ENCODE measurements around the gene CRYBA4.
A peak's percentile ranks its signal among the peaks of the same experiment; 100 is the strongest.

Gene CRYBA4

DNA sequence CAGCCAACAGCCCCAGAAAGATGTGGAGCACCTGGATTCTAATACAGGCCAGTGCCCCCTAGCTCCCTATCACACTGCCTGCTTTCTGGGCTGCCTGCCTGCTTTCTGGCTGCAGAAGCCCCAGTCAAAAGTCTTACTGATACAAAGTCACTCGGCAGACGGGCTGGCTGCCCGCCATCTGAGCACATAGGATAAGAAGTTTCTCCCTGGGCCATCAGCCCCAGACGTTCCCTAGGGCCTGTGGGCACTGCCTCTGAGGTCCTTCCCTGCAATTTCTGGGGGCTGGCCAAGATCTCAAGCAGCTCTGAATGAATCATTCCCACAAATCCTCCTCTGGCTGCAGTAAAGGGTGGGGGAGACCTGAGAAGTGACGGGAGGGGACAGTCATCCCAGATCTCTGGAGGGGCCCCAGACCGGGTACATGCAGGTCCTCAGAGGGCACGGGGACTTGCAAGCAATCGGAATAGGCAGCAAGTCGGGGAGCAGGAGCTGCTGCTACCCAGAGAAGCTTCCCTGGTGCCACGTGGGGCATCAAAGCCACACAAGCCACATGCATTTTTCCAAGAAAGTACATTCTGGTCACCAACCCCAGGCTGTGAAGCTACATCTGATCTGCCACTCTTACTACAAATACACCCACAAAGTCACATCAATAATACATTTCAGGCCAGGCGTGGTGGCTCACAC lies 36.5 kb upstream of the CRYBA4 start:
- H3K27ac ChIP-seq (ENCODE audit: low read length), result no peak overlapping the region
- no peaks in the 10 kb centered on the region for H3K9me3 ChIP-seq (ENCODE audit: control insufficient read depth in 1 of 2, low read length in 2 of 2)
- H3K4me3 ChIP-seq (ENCODE audit: low read depth in 1 of 2, low read length in 2 of 2), result no peak overlapping the region
- H3K36me3 ChIP-seq (ENCODE audit: control insufficient read depth in 1 of 2, insufficient read depth in 2 of 2, low read length in 2 of 2), result peaks cover 0 to 3% of the 10 kb centered on the region in 2 donors
- H3K4me1 ChIP-seq (ENCODE audit: control insufficient read depth in 1 of 2, insufficient read depth in 2 of 2, low read length in 2 of 2), result peaks cover 5 to 8% of the 10 kb centered on the region in 2 donors
- H3K27me3 ChIP-seq (ENCODE audit: low read depth, low read length), result no peaks in the 10 kb centered on the region

DNA sequence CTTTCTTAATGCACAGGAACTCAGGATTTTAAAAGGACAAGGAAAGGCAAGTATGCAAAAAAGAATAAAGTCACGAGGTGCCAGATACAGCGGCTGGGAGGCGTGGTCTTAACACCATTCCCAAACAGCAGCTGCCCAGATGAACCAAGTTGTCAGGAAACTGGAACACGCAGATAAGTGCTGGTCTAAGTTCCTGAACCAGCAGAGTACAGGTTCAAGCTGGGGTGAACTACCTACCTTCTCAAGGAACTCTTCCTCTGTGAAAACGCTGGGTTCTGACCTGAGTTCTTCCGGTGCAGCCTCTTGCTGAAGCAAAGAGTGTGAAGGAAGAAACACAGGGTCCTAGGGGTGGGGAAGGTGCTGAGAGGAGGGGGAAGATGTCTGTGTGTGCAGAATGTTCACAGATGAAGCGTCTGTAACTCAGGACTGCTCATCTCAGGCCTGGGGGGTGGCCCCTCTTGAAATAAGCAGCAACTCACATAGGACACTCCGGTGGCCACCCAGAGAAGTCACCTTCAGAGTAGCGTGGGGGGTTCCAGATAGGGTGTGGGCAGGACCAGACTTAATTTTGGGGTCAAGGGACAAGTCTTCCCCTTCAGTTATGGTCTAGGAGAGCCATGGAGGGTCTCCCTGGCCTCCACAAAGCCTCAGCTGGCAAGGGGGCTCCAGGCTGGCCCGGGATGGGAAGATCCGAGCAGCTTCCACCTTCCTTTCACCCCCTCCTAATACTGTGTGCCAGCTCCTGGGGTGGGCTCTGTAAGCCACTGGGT lies 35.0 kb upstream of the CRYBA4 start:
- no peak overlapping the region for H3K27ac ChIP-seq (ENCODE audit: low read length)
- H3K4me3 ChIP-seq (ENCODE audit: low read depth in 1 of 2, low read length in 2 of 2), result no peak overlapping the region
- no peaks in the 10 kb centered on the region for H3K9me3 ChIP-seq (ENCODE audit: control insufficient read depth in 1 of 2, low read length in 2 of 2)
- H3K27me3 ChIP-seq (ENCODE audit: low read depth, low read length), result no peaks in the 10 kb centered on the region
- peaks cover 0 to 3% of the 10 kb centered on the region in 2 donors for H3K36me3 ChIP-seq (ENCODE audit: control insufficient read depth in 1 of 2, insufficient read depth in 2 of 2, low read length in 2 of 2)
- peaks cover 11 to 13% of the 10 kb centered on the region in 2 donors for H3K4me1 ChIP-seq (ENCODE audit: control insufficient read depth in 1 of 2, insufficient read depth in 2 of 2, low read length in 2 of 2)

DNA sequence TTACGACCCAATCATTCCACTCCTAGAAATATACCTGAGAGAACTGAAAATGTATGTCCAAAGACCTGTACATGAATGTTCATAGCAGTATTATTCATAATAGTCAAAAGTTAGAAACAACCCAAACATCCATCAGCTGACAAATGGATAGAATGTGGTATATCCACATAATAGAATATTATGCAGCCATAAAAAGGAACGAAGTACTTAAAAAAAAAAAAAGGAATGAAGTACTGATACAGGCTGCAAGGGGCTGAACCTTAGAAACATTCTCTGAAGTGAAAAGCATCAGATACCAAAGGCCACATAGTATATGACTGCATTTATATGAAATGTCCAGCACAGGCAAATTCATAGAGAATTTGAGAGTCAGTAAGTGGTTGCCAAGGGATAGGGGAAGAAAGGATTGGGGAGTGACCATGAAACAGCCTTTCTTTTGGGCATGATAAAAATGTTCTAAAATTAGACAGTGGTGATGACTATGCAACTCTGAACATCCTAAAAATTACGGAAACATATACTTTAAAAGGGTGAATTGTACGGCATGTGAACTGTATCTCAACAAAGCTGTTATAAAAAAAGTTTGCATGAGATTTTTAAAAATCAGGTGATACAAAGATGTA lies 33.7 kb upstream of the CRYBA4 start:
- H3K27ac ChIP-seq (ENCODE audit: low read length), result no peak overlapping the region
- peaks cover 11 to 21% of the 10 kb centered on the region in 2 donors for H3K4me1 ChIP-seq (ENCODE audit: control insufficient read depth in 1 of 2, insufficient read depth in 2 of 2, low read length in 2 of 2)
- peaks cover 0 to 3% of the 10 kb centered on the region in 2 donors for H3K36me3 ChIP-seq (ENCODE audit: control insufficient read depth in 1 of 2, insufficient read depth in 2 of 2, low read length in 2 of 2)
- H3K4me3 ChIP-seq (ENCODE audit: low read depth in 1 of 2, low read length in 2 of 2), result no peak overlapping the region
- no peaks in the 10 kb centered on the region for H3K9me3 ChIP-seq (ENCODE audit: control insufficient read depth in 1 of 2, low read length in 2 of 2)
- H3K27me3 ChIP-seq (ENCODE audit: low read depth, low read length), result no peaks in the 10 kb centered on the region

DNA sequence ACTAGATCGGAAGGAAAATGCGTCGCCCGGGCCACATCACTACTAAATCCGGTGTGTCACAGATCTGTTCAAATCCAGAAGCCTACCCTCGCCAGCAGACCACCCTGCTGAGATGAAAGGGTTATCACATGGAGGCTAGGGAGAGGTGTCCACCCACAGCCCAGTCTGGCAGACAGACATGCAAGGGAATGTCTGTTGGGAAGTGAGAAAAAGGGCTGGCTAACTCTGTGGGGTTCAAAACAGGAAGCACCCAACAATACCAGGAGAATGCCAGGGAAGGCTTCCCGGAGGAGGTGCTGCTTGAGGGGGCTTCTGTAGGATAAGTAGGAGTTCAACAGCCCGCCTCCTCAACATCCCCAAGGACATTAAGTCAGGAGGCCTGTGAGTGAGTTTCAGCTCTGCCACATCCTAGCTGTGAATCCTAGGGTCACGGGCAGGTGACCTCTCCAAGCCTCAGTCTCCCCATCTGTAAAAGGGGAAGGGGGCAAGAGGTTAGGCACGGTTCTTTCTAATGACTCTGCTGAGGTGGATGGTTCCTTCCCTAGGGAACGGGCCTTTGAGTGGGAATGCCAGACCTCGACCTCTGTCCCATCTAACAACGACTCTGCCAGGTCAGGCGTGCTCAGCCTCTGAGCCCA lies 32.9 kb upstream of the CRYBA4 start:
- H3K4me1 ChIP-seq (ENCODE audit: control insufficient read depth in 1 of 2, insufficient read depth in 2 of 2, low read length in 2 of 2), result peaks cover 11 to 21% of the 10 kb centered on the region in 2 donors
- H3K27ac ChIP-seq (ENCODE audit: low read length), result peak overlapping the region; percentile 45
- peak overlapping the region; percentile 70 to 82 for H3K4me3 ChIP-seq (ENCODE audit: low read depth in 1 of 2, low read length in 2 of 2)
- no peaks in the 10 kb centered on the region for H3K27me3 ChIP-seq (ENCODE audit: low read depth, low read length)
- peaks cover 0 to 3% of the 10 kb centered on the region in 2 donors for H3K36me3 ChIP-seq (ENCODE audit: control insufficient read depth in 1 of 2, insufficient read depth in 2 of 2, low read length in 2 of 2)
- no peaks in the 10 kb centered on the region for H3K9me3 ChIP-seq (ENCODE audit: control insufficient read depth in 1 of 2, low read length in 2 of 2)

DNA sequence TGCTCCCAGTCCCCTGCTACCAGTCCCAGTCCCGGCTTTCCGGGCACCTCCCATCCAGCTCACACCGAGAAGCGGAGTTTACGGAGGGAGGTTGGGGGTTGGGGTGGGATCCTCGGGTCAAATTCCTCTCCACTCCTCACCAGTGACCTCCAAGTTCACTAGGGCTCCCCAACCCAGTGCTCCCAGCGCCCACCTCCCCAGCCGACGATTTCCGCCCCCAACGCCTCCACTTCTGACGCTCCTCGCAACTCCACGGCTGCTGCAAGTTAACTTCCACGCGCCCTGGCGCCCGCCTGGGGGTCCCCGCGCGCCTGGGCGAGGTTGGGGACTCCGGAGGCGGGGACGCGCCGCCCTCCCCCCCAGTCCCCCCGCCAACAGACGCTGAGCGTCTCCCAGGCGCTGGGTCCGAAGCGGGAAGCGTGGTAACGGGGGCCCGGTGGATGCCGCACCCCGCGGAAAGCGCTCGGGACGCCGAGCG lies 32.4 kb upstream of the CRYBA4 start:
- H3K27me3 ChIP-seq (ENCODE audit: low read depth, low read length), result no peaks in the 10 kb centered on the region
- peak overlapping the region; percentile 45 for H3K27ac ChIP-seq (ENCODE audit: low read length)
- H3K4me3 ChIP-seq (ENCODE audit: low read depth in 1 of 2, low read length in 2 of 2), result peak overlapping the region; percentile 70 to 82
- H3K9me3 ChIP-seq (ENCODE audit: control insufficient read depth in 1 of 2, low read length in 2 of 2), result no peaks in the 10 kb centered on the region
- H3K4me1 ChIP-seq (ENCODE audit: control insufficient read depth in 1 of 2, insufficient read depth in 2 of 2, low read length in 2 of 2), result peaks cover 11 to 21% of the 10 kb centered on the region in 2 donors
- H3K36me3 ChIP-seq (ENCODE audit: control insufficient read depth in 1 of 2, insufficient read depth in 2 of 2, low read length in 2 of 2), result no peaks in the 10 kb centered on the region

DNA sequence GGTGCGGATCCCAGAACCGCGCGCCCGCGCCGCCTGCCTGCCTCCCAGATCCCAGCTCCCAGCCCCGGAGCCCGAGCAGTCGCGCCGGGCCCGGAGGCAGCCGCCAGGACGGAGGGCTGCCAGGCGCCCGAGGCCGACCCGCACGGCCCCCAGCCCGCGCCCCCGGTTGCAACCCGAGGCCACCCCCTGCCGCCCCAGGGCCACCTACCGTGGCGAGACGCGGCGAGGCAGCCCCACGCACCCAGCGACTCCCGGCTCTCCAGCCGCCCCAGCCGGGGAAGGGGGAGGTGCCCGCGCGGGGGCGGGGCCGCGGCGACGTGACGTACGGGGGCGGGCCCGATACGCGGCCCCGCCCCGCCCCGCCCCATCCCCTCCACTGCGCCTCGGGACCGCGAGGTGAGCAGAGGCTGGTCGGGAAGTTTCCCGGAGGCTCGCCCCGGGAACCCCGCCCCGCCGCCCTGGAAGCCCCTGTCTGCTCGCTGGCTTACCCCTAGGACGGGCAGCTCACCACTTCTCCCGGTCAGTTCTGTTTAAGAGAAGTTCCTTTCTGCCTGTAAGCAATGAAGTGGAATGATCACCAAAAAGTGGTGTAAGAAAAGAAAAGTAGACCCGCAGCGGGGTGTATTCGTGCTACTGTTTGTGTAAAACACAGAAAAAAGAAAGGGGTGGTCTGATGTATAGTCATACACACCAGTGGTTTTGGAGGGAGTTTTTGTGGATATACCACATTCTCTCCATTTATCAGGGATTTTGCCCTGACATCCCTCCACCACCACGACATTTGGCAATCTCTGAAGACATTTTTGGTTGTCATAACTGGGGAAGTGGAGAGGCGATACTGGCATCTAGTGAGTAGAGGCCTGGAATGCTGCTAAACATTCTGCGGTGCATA lies 31.7 kb upstream of the CRYBA4 start, which contains the start of gene TPST2:
TPST2 (minus strand) TSS at position 288 of the 892 bp plus-strand sequence. CDS start 48,502 bp downstream, outside the sequence.
- Histone ChIP-seq H3K27me3 (ENCODE audit: low read depth, low read length) (no peaks in the 10 kb centered on the region), H3K9me3 (ENCODE audit: control insufficient read depth in 1 of 2, low read length in 2 of 2) (no peaks in the 10 kb centered on the region), H3K4me1 (ENCODE audit: control insufficient read depth in 1 of 2, insufficient read depth in 2 of 2, low read length in 2 of 2) (peaks cover 11 to 21% of the 10 kb centered on the region in 2 donors), H3K4me3 (ENCODE audit: low read depth in 1 of 2, low read length in 2 of 2) (peak within 1 kb of the TSS; percentile 82 to 86), H3K36me3 (ENCODE audit: control insufficient read depth in 1 of 2, insufficient read depth in 2 of 2, low read length in 2 of 2) (no peaks in the 10 kb centered on the region), H3K27ac (ENCODE audit: low read length) (peak within 1 kb of the TSS; percentile 53)

DNA sequence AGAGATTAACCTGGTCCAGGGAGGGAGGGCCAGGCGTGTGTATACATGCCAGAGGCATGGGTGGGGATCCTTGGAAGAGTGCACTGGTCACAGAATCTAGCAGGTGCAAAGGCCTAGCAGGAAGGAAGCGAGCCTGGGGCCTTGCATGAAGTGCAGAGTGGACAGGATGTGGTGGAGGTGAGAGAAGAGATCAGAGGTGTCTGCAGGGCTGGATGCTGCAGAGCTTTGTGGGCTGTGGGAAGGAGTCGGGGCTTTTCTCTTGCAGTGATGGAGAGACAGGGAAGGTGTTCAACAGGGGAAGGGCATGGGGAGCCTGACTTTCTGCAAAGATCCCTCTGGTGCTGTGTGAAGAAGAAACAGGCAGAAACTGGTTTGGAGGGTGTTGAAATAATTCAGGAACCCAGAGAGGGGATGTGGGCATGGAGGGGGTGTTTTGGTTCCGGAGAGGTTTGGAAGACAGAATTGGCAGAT lies 29.3 kb upstream of the CRYBA4 start:
- peaks cover 11 to 18% of the 10 kb centered on the region in 2 donors for H3K4me1 ChIP-seq (ENCODE audit: control insufficient read depth in 1 of 2, insufficient read depth in 2 of 2, low read length in 2 of 2)
- H3K4me3 ChIP-seq (ENCODE audit: low read depth in 1 of 2, low read length in 2 of 2), result no peak overlapping the region
- no peaks in the 10 kb centered on the region for H3K9me3 ChIP-seq (ENCODE audit: control insufficient read depth in 1 of 2, low read length in 2 of 2)
- H3K36me3 ChIP-seq (ENCODE audit: control insufficient read depth in 1 of 2, insufficient read depth in 2 of 2, low read length in 2 of 2), result no peaks in the 10 kb centered on the region
- no peak overlapping the region for H3K27ac ChIP-seq (ENCODE audit: low read length)
- H3K27me3 ChIP-seq (ENCODE audit: low read depth, low read length), result no peaks in the 10 kb centered on the region

DNA sequence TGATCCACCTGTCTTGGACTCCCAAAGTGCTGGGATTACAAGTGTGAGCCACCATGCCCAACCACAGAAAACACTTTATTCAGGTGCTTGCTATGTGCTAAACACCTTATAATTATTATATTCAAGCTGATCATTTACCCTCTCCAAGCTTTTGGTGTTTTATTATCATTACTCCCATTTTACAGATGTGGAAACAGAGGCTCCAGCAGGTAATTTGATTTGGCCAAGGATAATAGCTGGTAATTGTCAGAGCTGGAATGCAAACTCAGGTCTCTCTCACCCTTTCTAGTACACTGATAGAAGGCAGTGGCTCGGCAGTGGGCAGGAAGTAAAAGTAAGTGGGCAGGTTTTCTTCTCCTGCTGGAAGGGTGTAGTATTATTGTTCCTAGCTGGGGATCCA lies 28.0 kb upstream of the CRYBA4 start:
- H3K4me3 ChIP-seq (ENCODE audit: low read depth in 1 of 2, low read length in 2 of 2), result no peak overlapping the region
- H3K4me1 ChIP-seq (ENCODE audit: control insufficient read depth in 1 of 2, insufficient read depth in 2 of 2, low read length in 2 of 2), result peaks cover 11 to 15% of the 10 kb centered on the region in 2 donors
- no peaks in the 10 kb centered on the region for H3K27me3 ChIP-seq (ENCODE audit: low read depth, low read length)
- no peaks in the 10 kb centered on the region for H3K36me3 ChIP-seq (ENCODE audit: control insufficient read depth in 1 of 2, insufficient read depth in 2 of 2, low read length in 2 of 2)
- H3K27ac ChIP-seq (ENCODE audit: low read length), result no peak overlapping the region
- no peaks in the 10 kb centered on the region for H3K9me3 ChIP-seq (ENCODE audit: control insufficient read depth in 1 of 2, low read length in 2 of 2)

DNA sequence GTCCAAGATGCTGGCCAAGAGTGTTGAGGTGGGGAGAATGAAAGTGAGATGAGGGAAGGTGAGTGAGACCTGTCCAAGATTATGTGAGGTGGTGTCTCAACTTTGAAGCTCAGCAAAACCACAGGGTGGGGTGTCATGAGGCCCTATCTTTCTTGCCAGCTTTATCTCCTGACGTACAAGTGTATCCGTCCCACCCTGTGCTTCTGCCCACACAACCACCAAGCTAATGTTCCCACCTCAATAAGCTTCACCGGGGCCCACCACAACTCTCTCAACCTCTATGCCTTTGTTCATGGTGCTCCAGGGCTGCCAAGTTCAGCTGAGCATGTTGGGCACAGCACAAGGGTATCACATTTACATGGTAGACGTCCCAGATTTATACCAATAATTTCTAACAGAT lies 24.7 kb upstream of the CRYBA4 start:
- H3K9me3 ChIP-seq (ENCODE audit: control insufficient read depth in 1 of 2, low read length in 2 of 2), result no peaks in the 10 kb centered on the region
- peaks cover 0 to 6% of the 10 kb centered on the region in 2 donors for H3K4me1 ChIP-seq (ENCODE audit: control insufficient read depth in 1 of 2, insufficient read depth in 2 of 2, low read length in 2 of 2)
- H3K36me3 ChIP-seq (ENCODE audit: control insufficient read depth in 1 of 2, insufficient read depth in 2 of 2, low read length in 2 of 2), result no peaks in the 10 kb centered on the region
- H3K4me3 ChIP-seq (ENCODE audit: low read depth in 1 of 2, low read length in 2 of 2), result no peak overlapping the region
- H3K27ac ChIP-seq (ENCODE audit: low read length), result no peak overlapping the region
- H3K27me3 ChIP-seq (ENCODE audit: low read depth, low read length), result no peaks in the 10 kb centered on the region

DNA sequence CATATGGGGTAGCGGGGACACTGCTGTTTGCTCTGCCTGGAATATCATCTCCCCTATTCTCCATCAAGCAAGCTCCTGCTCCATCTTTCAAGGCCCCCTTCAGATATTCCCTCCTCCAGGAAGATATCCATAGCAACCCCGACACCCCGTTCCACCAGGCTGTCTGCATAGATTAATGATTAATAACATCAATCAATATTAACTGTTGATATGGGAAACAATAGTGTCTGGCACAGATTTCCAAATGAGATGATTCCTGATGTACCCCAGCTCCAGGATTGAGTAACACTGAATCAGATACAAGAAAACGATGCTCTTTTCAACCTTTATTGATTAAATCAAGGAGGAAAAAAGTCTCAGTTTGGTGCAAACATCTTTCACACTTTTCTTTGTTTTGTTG lies 24.3 kb upstream of the CRYBA4 start:
- no peaks in the 10 kb centered on the region for H3K36me3 ChIP-seq (ENCODE audit: control insufficient read depth in 1 of 2, insufficient read depth in 2 of 2, low read length in 2 of 2)
- peaks cover 0 to 2% of the 10 kb centered on the region in 2 donors for H3K4me1 ChIP-seq (ENCODE audit: control insufficient read depth in 1 of 2, insufficient read depth in 2 of 2, low read length in 2 of 2)
- H3K27ac ChIP-seq (ENCODE audit: low read length), result no peak overlapping the region
- no peak overlapping the region for H3K4me3 ChIP-seq (ENCODE audit: low read depth in 1 of 2, low read length in 2 of 2)
- no peaks in the 10 kb centered on the region for H3K9me3 ChIP-seq (ENCODE audit: control insufficient read depth in 1 of 2, low read length in 2 of 2)
- no peaks in the 10 kb centered on the region for H3K27me3 ChIP-seq (ENCODE audit: low read depth, low read length)
